ENCODE results near the gene NDUFS2. TPM values are rescaled to one million over a fixed set of nuclear protein-coding genes. Genes with fewer than 3 reads are reported as not detected.

Gene NDUFS2
- total and polyA plus RNA-seq, 2 donors (not counting 1 experiment from before 2014, with no cell fraction given), result 53.9 to 82.3 TPM

GRCh38 chr1:161261261-161262235, 59.4 kb downstream of the NDUFS2 start:
- CTCF ChIA-PET, result interaction anchor here (0.9 kb wide), 1 partner anchor 69 kb away, joined by 3 read pairs; no protein-coding TSS in a partner anchor
- H3K4me1 Mint-ChIP-seq, result peaks cover 35% of the 10 kb centered on the region
- peak; percentile 20 for DNase-seq
- Histone ChIP-seq H3K4me1 (ENCODE audit: control insufficient read depth in 2 of 2, insufficient read depth in 2 of 2, low read length in 2 of 2) (peaks cover 18 to 22% of the 10 kb centered on the region in 2 donors), H3K27ac (ENCODE audit: low read length in 2 of 2) (no peak overlapping the region), H3K4me2 (replicated peaks; ENCODE audit: low read depth, low read length, poor library complexity, severe bottlenecking) (no peak overlapping the region), H4K20me1 (ENCODE audit: control insufficient read depth, insufficient read depth, low read length, poor library complexity, severe bottlenecking) (no peaks in the 10 kb centered on the region), H3K79me2 (ENCODE audit: control insufficient read depth, insufficient read depth, low read length) (no peaks in the 10 kb centered on the region), H3K9me3 (ENCODE audit: control extremely low read depth in 1 of 3, control insufficient read depth in 2 of 3, insufficient read depth in 1 of 3, low read length in 2 of 3) (peaks cover 0 to 26% (median 15%) of the 10 kb centered on the region in 3 donors), H3K36me3 (replicated peaks in 1 of 2; ENCODE audit: control extremely low read depth in 1 of 2, control insufficient read depth in 1 of 2, extremely low read depth in 1 of 2, insufficient read depth in 2 of 2, low read length in 1 of 2) (no peaks in the 10 kb centered on the region), H3K9ac (ENCODE audit: low read length) (no peak overlapping the region), H2AFZ (ENCODE audit: insufficient read depth, low read depth, low read length, poor library complexity, severe bottlenecking) (no peak overlapping the region), H3K4me3 (ENCODE audit: control extremely low read depth in 1 of 5, extremely low read depth in 1 of 5, insufficient read depth in 1 of 5, low read depth in 2 of 5, low read length in 4 of 5) (no peak overlapping the region), H3K27me3 (replicated peaks in 1 of 4; ENCODE audit: control extremely low read depth in 1 of 4, control insufficient read depth in 3 of 4, insufficient read depth in 4 of 4, low read length in 3 of 4) (peaks cover 0 to 54% (median 34%) of the 10 kb centered on the region in 4 experiments)
- POLR2A ChIA-PET, result no interaction called here
- peak; percentile 48 for ATAC-seq (ENCODE audit: low read depth)
- H3K27me3 Mint-ChIP-seq, result peaks cover 57% of the 10 kb centered on the region
- peaks cover 9% of the 10 kb centered on the region for H3K9me3 Mint-ChIP-seq (ENCODE audit: insufficient read depth)
- TF ChIP-seq, protein P1, sequence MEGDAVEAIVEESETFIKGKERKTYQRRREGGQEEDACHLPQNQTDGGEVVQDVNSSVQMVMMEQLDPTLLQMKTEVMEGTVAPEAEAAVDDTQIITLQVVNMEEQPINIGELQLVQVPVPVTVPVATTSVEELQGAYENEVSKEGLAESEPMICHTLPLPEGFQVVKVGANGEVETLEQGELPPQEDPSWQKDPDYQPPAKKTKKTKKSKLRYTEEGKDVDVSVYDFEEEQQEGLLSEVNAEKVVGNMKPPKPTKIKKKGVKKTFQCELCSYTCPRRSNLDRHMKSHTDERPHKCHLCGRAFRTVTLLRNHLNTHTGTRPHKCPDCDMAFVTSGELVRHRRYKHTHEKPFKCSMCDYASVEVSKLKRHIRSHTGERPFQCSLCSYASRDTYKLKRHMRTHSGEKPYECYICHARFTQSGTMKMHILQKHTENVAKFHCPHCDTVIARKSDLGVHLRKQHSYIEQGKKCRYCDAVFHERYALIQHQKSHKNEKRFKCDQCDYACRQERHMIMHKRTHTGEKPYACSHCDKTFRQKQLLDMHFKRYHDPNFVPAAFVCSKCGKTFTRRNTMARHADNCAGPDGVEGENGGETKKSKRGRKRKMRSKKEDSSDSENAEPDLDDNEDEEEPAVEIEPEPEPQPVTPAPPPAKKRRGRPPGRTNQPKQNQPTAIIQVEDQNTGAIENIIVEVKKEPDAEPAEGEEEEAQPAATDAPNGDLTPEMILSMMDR (IDR thresholded peaks at IDR 0.05), result no peak
- no peak for TF ChIP-seq EZH2 (IDR thresholded peaks at IDR 0.05; ENCODE audit: borderline replicate concordance, insufficient read depth, low read depth, low read length, poor library complexity, severe bottlenecking)
- intact Hi-C loops (cut with micrococcal nuclease), result no loop called here
- peak overlapping the region; percentile 21 for H3K4me3 Mint-ChIP-seq
- no CpG with 5 or more reads among the region's 12 CpGs for WGBS (ENCODE audit: insufficient coverage)
- no peak overlapping the region for H3K27ac Mint-ChIP-seq

Other genes starting within 250 kb of the NDUFS2 start
- gene ITLN2, start 247.6 kb upstream of the NDUFS2 start, total RNA-seq, result not detected in 2 replicates
- not detected in 2 replicates for gene ITLN2, start 247.6 kb upstream of the NDUFS2 start, polyA plus RNA-seq
- gene F11R, start 181.2 kb upstream of the NDUFS2 start, total RNA-seq, result 12.8 and 16.4 TPM in 2 replicates
- 17.3 and 52.4 TPM in 2 replicates for gene F11R, start 181.2 kb upstream of the NDUFS2 start, polyA plus RNA-seq
- 85.6 and 94.4 TPM in 2 replicates for gene TSTD1, start 163.4 kb upstream of the NDUFS2 start, total RNA-seq
- 242 and 295 TPM in 2 replicates for gene TSTD1, start 163.4 kb upstream of the NDUFS2 start, polyA plus RNA-seq
- 192 and 196 TPM in 2 replicates for gene USF1, start 156.4 kb upstream of the NDUFS2 start, total RNA-seq
- gene USF1, start 156.4 kb upstream of the NDUFS2 start, polyA plus RNA-seq, result 249 and 334 TPM in 2 replicates
- gene ARHGAP30, start 132.5 kb upstream of the NDUFS2 start, total RNA-seq, result 146 and 162 TPM in 2 replicates
- 95.9 and 122 TPM in 2 replicates for gene ARHGAP30, start 132.5 kb upstream of the NDUFS2 start, polyA plus RNA-seq
- gene NECTIN4, start 112.8 kb upstream of the NDUFS2 start, total RNA-seq, result not detected in 2 replicates
- gene NECTIN4, start 112.8 kb upstream of the NDUFS2 start, polyA plus RNA-seq, result not detected in 2 replicates
- gene KLHDC9, start 104.0 kb upstream of the NDUFS2 start, total RNA-seq, result 1.6 and 4.2 TPM in 2 replicates
- 2.7 and 3.5 TPM in 2 replicates for gene KLHDC9, start 104.0 kb upstream of the NDUFS2 start, polyA plus RNA-seq
- gene PFDN2, start 84.3 kb upstream of the NDUFS2 start, total RNA-seq, result 29.9 and 32.3 TPM in 2 replicates
- 43.2 and 120 TPM in 2 replicates for gene PFDN2, start 84.3 kb upstream of the NDUFS2 start, polyA plus RNA-seq
- gene NIT1, start 84.3 kb upstream of the NDUFS2 start, total RNA-seq, result 53.5 and 56.1 TPM in 2 replicates
- 45.3 and 61.0 TPM in 2 replicates for gene NIT1, start 84.3 kb upstream of the NDUFS2 start, polyA plus RNA-seq
- 40.8 and 46.0 TPM in 2 replicates for gene DEDD, start 69.7 kb upstream of the NDUFS2 start, total RNA-seq
- gene DEDD, start 69.7 kb upstream of the NDUFS2 start, polyA plus RNA-seq, result 35.9 and 38.8 TPM in 2 replicates
- 78.1 and 91.0 TPM in 2 replicates for gene UFC1, start 48.4 kb upstream of the NDUFS2 start, total RNA-seq
- gene UFC1, start 48.4 kb upstream of the NDUFS2 start, polyA plus RNA-seq, result 128 and 129 TPM in 2 replicates
- 50.2 and 53.3 TPM in 2 replicates for gene USP21, start 42.9 kb upstream of the NDUFS2 start, total RNA-seq
- 75.8 and 81.6 TPM in 2 replicates for gene USP21, start 42.9 kb upstream of the NDUFS2 start, polyA plus RNA-seq
- gene PPOX, start 35.9 kb upstream of the NDUFS2 start, total RNA-seq, result 61.7 and 65.6 TPM in 2 replicates
- gene PPOX, start 35.9 kb upstream of the NDUFS2 start, polyA plus RNA-seq, result 73.2 and 82.3 TPM in 2 replicates
- 37.6 and 42.9 TPM in 2 replicates for gene B4GALT3, start 24.9 kb upstream of the NDUFS2 start, total RNA-seq
- 58.9 and 59.6 TPM in 2 replicates for gene B4GALT3, start 24.9 kb upstream of the NDUFS2 start, polyA plus RNA-seq
- gene ADAMTS4, start 3.3 kb upstream of the NDUFS2 start, total RNA-seq, result 0.05 TPM in 1 of 2 replicates, not detected in the other
- gene ADAMTS4, start 3.3 kb upstream of the NDUFS2 start, polyA plus RNA-seq, result 0.06 and 0.10 TPM in 2 replicates
- 0.76 and 1.7 TPM in 2 replicates for gene FCER1G, start 12.9 kb downstream of the NDUFS2 start, total RNA-seq
- 10.8 and 13.6 TPM in 2 replicates for gene FCER1G, start 12.9 kb downstream of the NDUFS2 start, polyA plus RNA-seq
- gene APOA2, start 21.3 kb downstream of the NDUFS2 start, total RNA-seq, result not detected in 2 replicates
- gene APOA2, start 21.3 kb downstream of the NDUFS2 start, polyA plus RNA-seq, result not detected in 2 replicates
- gene TOMM40L, start 23.7 kb downstream of the NDUFS2 start, total RNA-seq, result 9.2 and 9.4 TPM in 2 replicates
- 6.5 and 8.0 TPM in 2 replicates for gene TOMM40L, start 23.7 kb downstream of the NDUFS2 start, polyA plus RNA-seq
- gene NR1I3, start 35.8 kb downstream of the NDUFS2 start, total RNA-seq, result not detected in 2 replicates
- gene NR1I3, start 35.8 kb downstream of the NDUFS2 start, polyA plus RNA-seq, result not detected in 2 replicates
- gene PCP4L1, start 56.4 kb downstream of the NDUFS2 start, total RNA-seq, result 0.22 TPM in 1 of 2 replicates, not detected in the other
- not detected in 2 replicates for gene PCP4L1, start 56.4 kb downstream of the NDUFS2 start, polyA plus RNA-seq
- gene MPZ, start 107.6 kb downstream of the NDUFS2 start, total RNA-seq, result 11.8 and 12.9 TPM in 2 replicates
- gene MPZ, start 107.6 kb downstream of the NDUFS2 start, polyA plus RNA-seq, result 4.3 and 5.8 TPM in 2 replicates
- 99.0 and 109 TPM in 2 replicates for gene SDHC, start 112.0 kb downstream of the NDUFS2 start, total RNA-seq
- gene SDHC, start 112.0 kb downstream of the NDUFS2 start, polyA plus RNA-seq, result 78.3 and 102 TPM in 2 replicates
- gene CFAP126, start 165.5 kb downstream of the NDUFS2 start, total RNA-seq, result not detected in 2 replicates
- gene CFAP126, start 165.5 kb downstream of the NDUFS2 start, polyA plus RNA-seq, result not detected in 2 replicates

Measured in B cell (primary cell).